ENCODE results near the gene CENPO.

DNA sequence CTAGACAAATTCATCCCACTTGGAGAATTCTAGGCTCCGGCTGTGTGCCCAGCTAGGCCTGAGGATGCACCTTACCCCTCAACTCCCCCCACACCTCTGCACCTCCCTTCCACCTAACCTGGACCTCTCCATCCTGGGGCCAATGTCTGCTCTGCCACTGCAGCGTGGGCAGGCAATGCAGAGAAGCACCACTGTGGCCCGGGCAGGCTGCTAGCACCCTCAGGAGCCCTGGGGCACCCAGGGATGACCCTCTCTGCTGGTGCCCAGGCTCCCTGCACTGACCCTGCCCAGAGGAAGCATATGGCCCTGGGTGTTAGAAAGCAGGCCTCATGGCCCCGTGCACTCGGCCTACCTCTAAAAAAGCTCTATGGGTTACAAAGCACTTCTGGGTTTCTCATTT is 77.2 kb downstream of the CENPO start:
- TF ChIP-seq EZH2 (IDR thresholded peaks at IDR 0.05; ENCODE audit: insufficient read depth, poor library complexity, severe bottlenecking), result no peak
- no peak for TF ChIP-seq EZH2phosphoT487 (IDR thresholded peaks at IDR 0.05; ENCODE audit: insufficient read depth, low read depth)

Data from GM23248 (cell line).